Endothelial cell of umbilical vein (primary cell): ENCODE results near the gene PRKAR1A.

Source experiments
- CTCF ChIP-seq, 2 donors: IDR thresholded peaks; 1 replicate in 1 of 2; 2 replicates in 1 of 2; pipeline ENCODE4 v1.5.1; 2011; ENCODE audit warnings: low read length in 2 of 2, mild to moderate bottlenecking in 2 of 2, moderate library complexity in 2 of 2, control low read depth in 1 of 2, inconsistent platforms in 1 of 2, low read depth in 1 of 2; ENCODE audit not compliant: insufficient read depth in 1 of 2; ENCODE audit errors: extremely low read depth in 1 of 2
- EZH2 ChIP-seq: IDR thresholded peaks from 2 replicates; pipeline ENCODE4 v1.6.1; 2012; ENCODE audit warnings: borderline replicate concordance, low read depth, mild to moderate bottlenecking, moderate library complexity, low read length, inconsistent platforms; ENCODE audit not compliant: severe bottlenecking
- MYC ChIP-seq: IDR thresholded peaks from one replicate; pipeline ENCODE4 v1.6.1; 2011; ENCODE audit warnings: mild to moderate bottlenecking, low read depth, low read length
- POLR2A ChIP-seq: IDR thresholded peaks from 2 replicates; pipeline ENCODE4 v1.6.1; 2012; ENCODE audit warnings: low read depth, mild to moderate bottlenecking, control low read depth, low read length
- POLR2AphosphoS5 ChIP-seq: IDR thresholded peaks from 2 replicates; pipeline ENCODE4 v1.6.1; 2012; ENCODE audit warnings: low read depth, mild to moderate bottlenecking, control low read depth, low read length, moderate library complexity; ENCODE audit not compliant: insufficient read depth

GRCh38 chr17:68585643-68586042 is 73.4 kb downstream of the PRKAR1A start:
- TF ChIP-seq CTCF (IDR thresholded peaks at IDR 0.05; ENCODE audit: extremely low read depth in 1 of 2, insufficient read depth in 1 of 2, low read depth in 1 of 2, low read length in 2 of 2) (no peak), POLR2A (no peak), POLR2AphosphoS5 (no peak), EZH2 (no peak), MYC (no peak)
